K562 (cell line): ENCODE measurements around the gene TMEM218. TPM values are rescaled to one million over a fixed set of nuclear protein-coding genes. Genes with fewer than 3 reads are reported as not detected.

Source experiments
- CBFA2T2 ChIP-seq: fragments of 450-650 bp; conservative IDR thresholded peaks from 2 replicates; pipeline ENCODE4 v1.6.1; 2017; ENCODE audit warnings: mild to moderate bottlenecking
- DIDO1 ChIP-seq: fragments of 450-650 bp; IDR thresholded peaks from 2 replicates; pipeline ENCODE4 v1.6.1; 2016; ENCODE audit warnings: low read depth, missing biosample characterization, missing genetic modification characterization
- FOXP1 ChIP-seq: sonication (generic); formaldehyde crosslinking; IDR thresholded peaks from 2 replicates; pipeline ENCODE4 v1.8.0; 2022; ENCODE audit warnings: mild to moderate bottlenecking, missing genetic modification reagents
- JUND ChIP-seq, 2 experiments: IDR thresholded peaks; 2 replicates in 1 of 2; 3 replicates in 1 of 2; pipeline ENCODE4 v1.6.1; 2011; ENCODE audit warnings: borderline replicate concordance in 2 of 2, low read depth in 2 of 2, low read length in 2 of 2, improper control_type of control experiment in 1 of 2, missing biosample characterization in 1 of 2, missing genetic modification characterization in 1 of 2, missing genetic modification reagents in 1 of 2
- KAT8 ChIP-seq: fragments of 450-650 bp; IDR thresholded peaks from 2 replicates; pipeline ENCODE4 v1.6.1; 2016; ENCODE audit warnings: low read depth, mild to moderate bottlenecking
- KDM5B ChIP-seq: fragments of 200-600 bp; sonication (generic); IDR thresholded peaks from 2 replicates; pipeline ENCODE4 v1.6.1; 2012; ENCODE audit warnings: low read depth, mild to moderate bottlenecking, moderate library complexity, low read length, control low read depth, inconsistent platforms; ENCODE audit not compliant: insufficient replicate concordance
- L3MBTL2 ChIP-seq: fragments of 450-650 bp; IDR thresholded peaks from 2 replicates; pipeline ENCODE4 v1.6.1; 2016; ENCODE audit warnings: mild to moderate bottlenecking, moderate library complexity
- MBD2 ChIP-seq: sonication (generic); IDR thresholded peaks from 2 replicates; pipeline ENCODE4 v1.6.1; 2016; ENCODE audit warnings: low read depth, borderline replicate concordance
- MCM3 ChIP-seq: fragments of 450-650 bp; IDR thresholded peaks from 2 replicates; pipeline ENCODE4 v1.6.1; 2016
- MEF2D ChIP-seq: conservative IDR thresholded peaks from 2 replicates; pipeline ENCODE4 v1.6.1; 2016; ENCODE audit warnings: low read depth, missing genetic modification characterization, missing compliant biosample characterization
- MEIS2 ChIP-seq: fragments of 450-650 bp; IDR thresholded peaks from 2 replicates; pipeline ENCODE4 v1.6.1; 2014; ENCODE audit warnings: mild to moderate bottlenecking; ENCODE audit not compliant: partially characterized antibody
- PATZ1 ChIP-seq: fragments of 250-450 bp; sonication (Bioruptor Pico); IDR thresholded peaks from 2 replicates; pipeline ENCODE4 v1.5.0; 2020; ENCODE audit warnings: mild to moderate bottlenecking, borderline replicate concordance
- PML ChIP-seq: IDR thresholded peaks from 2 replicates; pipeline ENCODE4 v1.6.1; 2012; ENCODE audit warnings: low read length, inconsistent platforms
- POLR3G ChIP-seq: IDR thresholded peaks from 2 replicates; pipeline ENCODE4 v1.6.1; 2011; ENCODE audit not compliant: insufficient read length, insufficient replicate concordance; ENCODE audit errors: extremely low read depth
- RFX5 ChIP-seq: IDR thresholded peaks from 2 replicates; pipeline ENCODE4 v1.6.1; 2011; ENCODE audit warnings: low read depth, mild to moderate bottlenecking, improper control_type of control experiment, low read length
- SRF ChIP-seq, 2 experiments: fragments of 250-450, 450-650 bp in 1 of 2; sonication (Bioruptor Pico) in 1 of 2; sonication (generic) in 1 of 2; formaldehyde crosslinking; IDR thresholded peaks; 2 replicates each; pipeline versions ENCODE4 v1.5.0 to v1.5.1; 2020 to 2022; ENCODE audit warnings: mild to moderate bottlenecking in 1 of 2, missing genetic modification reagents in 1 of 2
- TAF7 ChIP-seq: fragments of 450-650 bp; IDR thresholded peaks from 2 replicates; pipeline ENCODE4 v1.6.1; 2016; ENCODE audit warnings: missing genetic modification characterization, missing compliant biosample characterization
- TAL1 ChIP-seq: fragments of 450-650 bp; IDR thresholded peaks from 2 replicates; pipeline ENCODE4 v1.6.1; 2016; ENCODE audit warnings: mild to moderate bottlenecking
- ZNF354B ChIP-seq: fragments of 250-450 bp; sonication (Bioruptor Pico); IDR thresholded peaks from 2 replicates; pipeline ENCODE4 v1.4.0; 2020
- ZNF436 ChIP-seq: fragments of 250-450, 450-650 bp; sonication (Bioruptor Pico); formaldehyde crosslinking; IDR thresholded peaks from 2 replicates; pipeline ENCODE4 v1.7.0; 2020; ENCODE audit warnings: mild to moderate bottlenecking
- ZNF766 ChIP-seq: fragments of 200-800 bp; sonication (Bioruptor generic); conservative IDR thresholded peaks from 2 replicates; pipeline ENCODE4 v1.6.1; 2016; ENCODE audit warnings: missing genetic modification characterization, missing compliant biosample characterization
- polyA plus RNA-seq, 8 experiments: library from polyadenylated mRNA; depleted of rRNA in 4 of 8; stranded (reverse) in 5 of 8; unstranded in 3 of 8; fragments of >200 nt; fragmentation: Nextera tagmentation in 2 of 8; fragmentation: Illumina TruSeq in 1 of 8; extraction: Ambion mirVana in 2 of 8; extraction: Trizol in 1 of 8; gene quantifications; 2 replicates each; pipeline versions ENCODE4 v1.2.1 to v1.2.3, GENCODE V29; 2011 to 2014; ENCODE audit warnings: inconsistent platforms in 1 of 8, missing spikeins in 1 of 8
- total RNA-seq, 7 experiments: library from RNA; depleted of rRNA in 6 of 7; stranded (reverse); fragments of >200 nt in 6 of 7; fragmentation: Illumina TruSeq in 2 of 7; extraction: Trizol in 2 of 7; gene quantifications; 2 replicates each; pipeline versions ENCODE4 v1.2.1 to v1.2.3, GENCODE V29; 2011 to 2021; ENCODE audit warnings: low replicate concordance in 1 of 7
- TF ChIP-seq, protein P1 (sequence below): fragments of 250-450 bp; sonication (Bioruptor Pico); IDR thresholded peaks from 2 replicates; pipeline ENCODE4 v1.8.0; 2022; ENCODE audit warnings: moderate library complexity, mild to moderate bottlenecking, inconsistent platforms
- TF ChIP-seq, protein P2 (sequence below): fragments of 450-650 bp; IDR thresholded peaks from 2 replicates; pipeline ENCODE4 v1.6.1; 2016; ENCODE audit warnings: missing biosample characterization, missing genetic modification characterization
- TF ChIP-seq, protein P3 (sequence below): fragments of 250-450 bp; sonication (Bioruptor Pico); IDR thresholded peaks from 2 replicates; pipeline ENCODE4 v1.4.0; 2020; ENCODE audit warnings: mild to moderate bottlenecking, moderate library complexity, borderline replicate concordance

The TMEM218 gene
- total and polyA plus RNA-seq, 9 of the 15 experiments (the other 6 are each of a cell fraction or from before 2014, with no cell fraction given) = 13.4 to 32.2 (median 25.4) TPM

DNA sequence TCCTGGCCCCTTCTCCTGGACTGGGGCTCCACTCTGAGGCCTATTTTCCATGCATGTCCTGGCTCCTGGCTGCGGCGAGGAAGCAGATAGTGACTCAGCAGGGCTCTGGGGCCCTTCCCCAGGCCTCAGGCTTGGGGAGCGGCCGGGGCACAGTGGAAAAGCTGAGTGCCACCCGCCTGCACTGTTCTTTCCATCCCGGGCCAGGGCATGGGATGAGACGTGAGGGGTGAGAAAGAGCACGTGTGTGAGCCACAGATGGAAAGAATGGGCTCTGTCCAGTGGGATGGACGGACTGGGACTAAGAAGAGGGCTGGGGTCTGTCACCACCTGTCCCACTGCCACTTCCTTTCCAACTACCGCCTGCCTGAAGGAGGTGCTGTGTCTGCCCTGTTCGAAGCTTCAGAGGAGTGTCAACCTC lies 35.5 kb downstream of the TMEM218 start (continued):
- no peak for TF ChIP-seq TAF7 (tag)
- no peak for TF ChIP-seq KAT8
- no peak for TF ChIP-seq PML
- TF ChIP-seq, protein P1, sequence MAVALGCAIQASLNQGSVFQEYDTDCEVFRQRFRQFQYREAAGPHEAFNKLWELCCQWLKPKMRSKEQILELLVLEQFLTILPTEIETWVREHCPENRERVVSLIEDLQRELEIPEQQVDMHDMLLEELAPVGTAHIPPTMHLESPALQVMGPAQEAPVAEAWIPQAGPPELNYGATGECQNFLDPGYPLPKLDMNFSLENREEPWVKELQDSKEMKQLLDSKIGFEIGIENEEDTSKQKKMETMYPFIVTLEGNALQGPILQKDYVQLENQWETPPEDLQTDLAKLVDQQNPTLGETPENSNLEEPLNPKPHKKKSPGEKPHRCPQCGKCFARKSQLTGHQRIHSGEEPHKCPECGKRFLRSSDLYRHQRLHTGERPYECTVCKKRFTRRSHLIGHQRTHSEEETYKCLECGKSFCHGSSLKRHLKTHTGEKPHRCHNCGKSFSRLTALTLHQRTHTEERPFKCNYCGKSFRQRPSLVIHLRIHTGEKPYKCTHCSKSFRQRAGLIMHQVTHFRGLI (CRISPR knock-in tag) = no peak
- no peak for TF ChIP-seq MBD2
- no peak for TF ChIP-seq CBFA2T2
- TF ChIP-seq L3MBTL2 = peak; percentile 71
- TF ChIP-seq MEIS2 = no peak
- TF ChIP-seq POLR3G = no peak
- TF ChIP-seq DIDO1 = no peak
- no peak for TF ChIP-seq ZNF766 (CRISPR knock-in tag)
- TF ChIP-seq JUND (IDR thresholded peaks at IDR 0.05; ENCODE audit: borderline replicate concordance, low read depth, low read length) = no peak
- peak; percentile 18; the same call in 1 of the 3 replicates for TF ChIP-seq JUND (tag; IDR thresholded peaks at IDR 0.05; ENCODE audit: borderline replicate concordance, low read depth, low read length)
- no peak for TF ChIP-seq MEF2D (tag)
- no peak for TF ChIP-seq MCM3
- TF ChIP-seq ZNF436 = no peak
- TF ChIP-seq, protein P2, sequence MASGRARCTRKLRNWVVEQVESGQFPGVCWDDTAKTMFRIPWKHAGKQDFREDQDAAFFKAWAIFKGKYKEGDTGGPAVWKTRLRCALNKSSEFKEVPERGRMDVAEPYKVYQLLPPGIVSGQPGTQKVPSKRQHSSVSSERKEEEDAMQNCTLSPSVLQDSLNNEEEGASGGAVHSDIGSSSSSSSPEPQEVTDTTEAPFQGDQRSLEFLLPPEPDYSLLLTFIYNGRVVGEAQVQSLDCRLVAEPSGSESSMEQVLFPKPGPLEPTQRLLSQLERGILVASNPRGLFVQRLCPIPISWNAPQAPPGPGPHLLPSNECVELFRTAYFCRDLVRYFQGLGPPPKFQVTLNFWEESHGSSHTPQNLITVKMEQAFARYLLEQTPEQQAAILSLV = no peak
- TF ChIP-seq FOXP1 (CRISPR knock-in tag) = no peak
- no peak for TF ChIP-seq SRF (CRISPR knock-in tag; IDR thresholded peaks at IDR 0.05)
- TF ChIP-seq TAL1 = no peak
- TF ChIP-seq PATZ1 (CRISPR knock-in tag) = no peak
- no peak for TF ChIP-seq ZNF354B (CRISPR knock-in tag)
- TF ChIP-seq RFX5 = no peak
- TF ChIP-seq, protein P3, sequence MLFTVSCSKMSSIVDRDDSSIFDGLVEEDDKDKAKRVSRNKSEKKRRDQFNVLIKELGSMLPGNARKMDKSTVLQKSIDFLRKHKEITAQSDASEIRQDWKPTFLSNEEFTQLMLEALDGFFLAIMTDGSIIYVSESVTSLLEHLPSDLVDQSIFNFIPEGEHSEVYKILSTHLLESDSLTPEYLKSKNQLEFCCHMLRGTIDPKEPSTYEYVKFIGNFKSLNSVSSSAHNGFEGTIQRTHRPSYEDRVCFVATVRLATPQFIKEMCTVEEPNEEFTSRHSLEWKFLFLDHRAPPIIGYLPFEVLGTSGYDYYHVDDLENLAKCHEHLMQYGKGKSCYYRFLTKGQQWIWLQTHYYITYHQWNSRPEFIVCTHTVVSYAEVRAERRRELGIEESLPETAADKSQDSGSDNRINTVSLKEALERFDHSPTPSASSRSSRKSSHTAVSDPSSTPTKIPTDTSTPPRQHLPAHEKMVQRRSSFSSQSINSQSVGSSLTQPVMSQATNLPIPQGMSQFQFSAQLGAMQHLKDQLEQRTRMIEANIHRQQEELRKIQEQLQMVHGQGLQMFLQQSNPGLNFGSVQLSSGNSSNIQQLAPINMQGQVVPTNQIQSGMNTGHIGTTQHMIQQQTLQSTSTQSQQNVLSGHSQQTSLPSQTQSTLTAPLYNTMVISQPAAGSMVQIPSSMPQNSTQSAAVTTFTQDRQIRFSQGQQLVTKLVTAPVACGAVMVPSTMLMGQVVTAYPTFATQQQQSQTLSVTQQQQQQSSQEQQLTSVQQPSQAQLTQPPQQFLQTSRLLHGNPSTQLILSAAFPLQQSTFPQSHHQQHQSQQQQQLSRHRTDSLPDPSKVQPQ = no peak
- TF ChIP-seq KDM5B = no peak
